HepG2 (cell line): ENCODE measurements around the gene IL22RA1. TPM values are rescaled to one million over a fixed set of nuclear protein-coding genes. Genes with fewer than 3 reads are reported as not detected.

Experiments
- ARNTL ChIP-seq: sonication (generic); formaldehyde crosslinking; IDR thresholded peaks from 2 replicates; pipeline ENCODE4 v1.4.0; 2020; ENCODE audit warnings: mild to moderate bottlenecking, missing genetic modification reagents
- ASH2L ChIP-seq: fragments of 300-600, 200-600 bp; sonication (generic); IDR thresholded peaks from 2 replicates; pipeline ENCODE4 v1.7.0; 2017; ENCODE audit warnings: low read depth, mild to moderate bottlenecking, moderate library complexity, mixed read lengths, low read length; ENCODE audit not compliant: insufficient read length
- EP300 ChIP-seq, 3 experiments: sonication (generic) in 1 of 3; formaldehyde crosslinking in 1 of 3; IDR thresholded peaks; 2 replicates each; pipeline versions ENCODE4 v1.5.1 to v1.6.1; 2011 to 2020; ENCODE audit warnings: low read depth in 2 of 3, low read length in 2 of 3, borderline replicate concordance in 1 of 3, improper control_type of control experiment in 1 of 3, mild to moderate bottlenecking in 1 of 3, missing genetic modification reagents in 1 of 3, moderate library complexity in 1 of 3
- FOXK2 ChIP-seq: fragments of 450-650 bp; IDR thresholded peaks from 2 replicates; pipeline ENCODE4 v1.6.1; 2016
- HNF4G ChIP-seq, 2 experiments: sonication (generic) in 1 of 2; formaldehyde crosslinking in 1 of 2; IDR thresholded peaks; 2 replicates each; pipeline versions ENCODE4 v1.4.0 to v1.6.1; 2011 to 2020; ENCODE audit warnings: borderline replicate concordance in 2 of 2, low read depth in 2 of 2, mild to moderate bottlenecking in 2 of 2, low read length in 1 of 2, missing genetic modification reagents in 1 of 2, moderate library complexity in 1 of 2
- MAFG ChIP-seq: sonication (generic); formaldehyde crosslinking; IDR thresholded peaks from 2 replicates; pipeline ENCODE4 v1.5.1; 2020; ENCODE audit warnings: mild to moderate bottlenecking, missing genetic modification reagents
- MLLT10 ChIP-seq: sonication (generic); formaldehyde crosslinking; IDR thresholded peaks from 2 replicates; pipeline ENCODE4 v1.4.0; 2020; ENCODE audit warnings: missing genetic modification reagents
- NCOA1 ChIP-seq: sonication (generic); formaldehyde crosslinking; IDR thresholded peaks from 2 replicates; pipeline ENCODE4 v1.9.0; 2021; ENCODE audit warnings: missing genetic modification reagents
- NFKBIZ ChIP-seq: IDR thresholded peaks from 2 replicates; pipeline ENCODE4 v1.6.1; 2018; ENCODE audit warnings: missing genetic modification reagents, missing compliant biosample characterization
- POLR2AphosphoS5 ChIP-seq: IDR thresholded peaks from 2 replicates; pipeline ENCODE4 v1.6.1; 2012; ENCODE audit warnings: low read depth, low read length
- PPARG ChIP-seq: conservative IDR thresholded peaks from 2 replicates; pipeline ENCODE4 v1.6.1; 2016; ENCODE audit warnings: missing biosample characterization, missing genetic modification reagents
- RNF219 ChIP-seq: sonication (generic); formaldehyde crosslinking; IDR thresholded peaks from 2 replicates; pipeline ENCODE4 v1.5.0; 2020; ENCODE audit warnings: mild to moderate bottlenecking, missing genetic modification reagents
- SATB2 ChIP-seq: sonication (generic); formaldehyde crosslinking; IDR thresholded peaks from 2 replicates; pipeline ENCODE4 v1.5.0; 2020; ENCODE audit warnings: missing genetic modification reagents
- TFAP4 ChIP-seq: sonication (generic); IDR thresholded peaks from 2 replicates; pipeline ENCODE4 v1.6.1; 2016; ENCODE audit warnings: low read depth, borderline replicate concordance
- THRA ChIP-seq: sonication (generic); formaldehyde crosslinking; IDR thresholded peaks from 2 replicates; pipeline ENCODE4 v1.4.0; 2020; ENCODE audit warnings: missing genetic modification reagents, borderline replicate concordance
- TMF1 ChIP-seq: sonication (generic); formaldehyde crosslinking; IDR thresholded peaks from 2 replicates; pipeline ENCODE4 v1.8.1; 2022; ENCODE audit warnings: low read depth, missing genetic modification reagents
- TSC22D2 ChIP-seq: sonication (generic); formaldehyde crosslinking; IDR thresholded peaks from 2 replicates; pipeline ENCODE4 v1.5.1; 2020; ENCODE audit warnings: missing genetic modification reagents, mild to moderate bottlenecking, borderline replicate concordance
- ZNF510 ChIP-seq: sonication (generic); formaldehyde crosslinking; IDR thresholded peaks from 2 replicates; pipeline ENCODE4 v1.4.0; 2020; ENCODE audit warnings: low read depth, mild to moderate bottlenecking, missing genetic modification reagents
- polyA plus RNA-seq, 8 experiments: library from polyadenylated mRNA; depleted of rRNA in 3 of 8; stranded (reverse) in 7 of 8; unstranded in 1 of 8; fragments of >200 nt; fragmentation: Illumina TruSeq in 4 of 8; extraction: Trizol in 4 of 8; gene quantifications; 2 replicates each; pipeline versions ENCODE4 v1.2.1 to v1.2.3, GENCODE V29; 2011 to 2016; ENCODE audit warnings: low read depth in 4 of 8, missing spikeins in 1 of 8, mixed read lengths in 1 of 8; ENCODE audit not compliant: insufficient read depth in 1 of 8
- total RNA-seq, 5 experiments: library from RNA; depleted of rRNA; stranded (reverse); fragments of >200 nt; fragmentation: Illumina TruSeq; extraction: Trizol; gene quantifications; 2 replicates each; pipeline ENCODE4 v1.2.3, GENCODE V29; 2016; ENCODE audit warnings: low read depth in 1 of 5
- TF ChIP-seq, protein P1 (sequence below): sonication (generic); formaldehyde crosslinking; IDR thresholded peaks from 2 replicates; pipeline ENCODE4 v1.5.0; 2020; ENCODE audit warnings: missing genetic modification reagents
- TF ChIP-seq, protein P2 (sequence below): sonication (generic); formaldehyde crosslinking; IDR thresholded peaks from 2 replicates; pipeline ENCODE4 v1.4.0; 2020; ENCODE audit warnings: mild to moderate bottlenecking, low read depth, missing genetic modification reagents

Gene IL22RA1
- total and polyA plus RNA-seq, 2 of the 13 experiments (the other 11 are each of a cell fraction or from before 2014, with no cell fraction given), result 4.4 to 10.2 TPM

DNA sequence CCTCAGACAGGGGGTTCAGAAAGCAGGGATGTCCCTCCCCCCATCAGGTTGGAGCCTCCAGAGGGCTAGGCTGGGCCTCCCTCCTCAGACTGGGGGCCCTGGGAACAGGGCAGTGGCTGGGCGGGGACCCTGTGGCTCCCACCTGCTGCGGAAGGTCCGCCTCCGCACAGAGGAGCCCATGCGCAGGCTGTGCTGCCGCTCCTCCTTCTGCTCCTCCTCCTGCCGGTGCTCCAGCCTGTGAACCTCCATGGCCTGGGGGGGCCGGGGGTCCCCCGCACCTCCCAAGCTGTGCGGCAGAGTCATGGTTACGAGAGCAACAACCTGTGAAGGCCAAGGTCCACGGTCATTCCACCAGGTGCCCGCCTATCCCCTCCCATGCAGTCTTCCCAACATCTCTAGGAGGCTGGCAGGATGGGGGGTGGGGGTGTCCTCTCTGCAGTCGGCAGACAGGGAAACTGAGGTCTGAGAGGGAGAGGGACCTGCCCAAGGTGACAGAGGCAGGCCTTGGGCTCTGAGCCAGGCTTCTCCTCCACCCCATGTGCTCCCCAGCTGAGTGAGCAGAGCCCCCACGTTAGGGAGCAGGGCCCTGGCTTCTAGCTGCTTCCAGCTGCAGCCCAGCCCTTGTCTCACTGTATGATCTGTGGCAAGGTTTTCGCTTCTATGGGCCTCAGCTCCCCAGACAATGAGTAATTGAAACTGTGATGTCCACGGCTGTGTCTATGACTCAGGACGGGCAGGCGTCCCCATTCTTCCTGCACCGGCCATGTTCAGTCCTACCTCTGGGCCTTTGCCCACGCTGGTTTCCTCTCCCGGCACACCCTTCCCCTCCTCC is 34.4 kb downstream of the IL22RA1 start (continued):
- TF ChIP-seq, protein P1, sequence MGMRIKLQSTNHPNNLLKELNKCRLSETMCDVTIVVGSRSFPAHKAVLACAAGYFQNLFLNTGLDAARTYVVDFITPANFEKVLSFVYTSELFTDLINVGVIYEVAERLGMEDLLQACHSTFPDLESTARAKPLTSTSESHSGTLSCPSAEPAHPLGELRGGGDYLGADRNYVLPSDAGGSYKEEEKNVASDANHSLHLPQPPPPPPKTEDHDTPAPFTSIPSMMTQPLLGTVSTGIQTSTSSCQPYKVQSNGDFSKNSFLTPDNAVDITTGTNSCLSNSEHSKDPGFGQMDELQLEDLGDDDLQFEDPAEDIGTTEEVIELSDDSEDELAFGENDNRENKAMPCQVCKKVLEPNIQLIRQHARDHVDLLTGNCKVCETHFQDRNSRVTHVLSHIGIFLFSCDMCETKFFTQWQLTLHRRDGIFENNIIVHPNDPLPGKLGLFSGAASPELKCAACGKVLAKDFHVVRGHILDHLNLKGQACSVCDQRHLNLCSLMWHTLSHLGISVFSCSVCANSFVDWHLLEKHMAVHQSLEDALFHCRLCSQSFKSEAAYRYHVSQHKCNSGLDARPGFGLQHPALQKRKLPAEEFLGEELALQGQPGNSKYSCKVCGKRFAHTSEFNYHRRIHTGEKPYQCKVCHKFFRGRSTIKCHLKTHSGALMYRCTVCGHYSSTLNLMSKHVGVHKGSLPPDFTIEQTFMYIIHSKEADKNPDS, result no peak
- 0 out of 2 replicates have a peak, but pooled peaks have one; percentile 56 for TF ChIP-seq THRA
- TF ChIP-seq RNF219 (CRISPR knock-in tag), result no peak
- no peak for TF ChIP-seq NCOA1 (CRISPR knock-in tag)
- no peak for TF ChIP-seq SATB2 (CRISPR knock-in tag)
- TF ChIP-seq NFKBIZ, result peak; percentile 61; the same call in 1 of the 2 replicates
- TF ChIP-seq, protein P2, sequence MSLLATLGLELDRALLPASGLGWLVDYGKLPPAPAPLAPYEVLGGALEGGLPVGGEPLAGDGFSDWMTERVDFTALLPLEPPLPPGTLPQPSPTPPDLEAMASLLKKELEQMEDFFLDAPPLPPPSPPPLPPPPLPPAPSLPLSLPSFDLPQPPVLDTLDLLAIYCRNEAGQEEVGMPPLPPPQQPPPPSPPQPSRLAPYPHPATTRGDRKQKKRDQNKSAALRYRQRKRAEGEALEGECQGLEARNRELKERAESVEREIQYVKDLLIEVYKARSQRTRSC (CRISPR knock-in tag), result 0 out of 2 replicates have a peak, but pooled peaks have one; percentile 39
- peak; percentile 45; the same call in 1 of the 2 replicates for TF ChIP-seq HNF4G (IDR thresholded peaks at IDR 0.05; ENCODE audit: borderline replicate concordance, low read depth, low read length)
- TF ChIP-seq HNF4G (CRISPR knock-in tag; IDR thresholded peaks at IDR 0.05; ENCODE audit: borderline replicate concordance, low read depth), result no peak; the same call in 1 of the 2 replicates
- peak in 1 of 2 experiments; percentile 50; a peak in 1 of 4 replicates for TF ChIP-seq EP300 (IDR thresholded peaks at IDR 0.05; ENCODE audit: low read depth in 2 of 2, low read length in 2 of 2)
- TF ChIP-seq EP300 (CRISPR knock-in tag; IDR thresholded peaks at IDR 0.05; ENCODE audit: borderline replicate concordance), result peak; percentile 64; the same call in 1 of the 2 replicates
- 0 out of 2 replicates have a peak, but pooled peaks have one; percentile 36 for TF ChIP-seq TMF1
- no peak; the same call in 1 of the 2 replicates for TF ChIP-seq PPARG (CRISPR knock-in tag)
- TF ChIP-seq ZNF510 (CRISPR knock-in tag), result 0 out of 2 replicates have a peak, but pooled peaks have one; percentile 65
- TF ChIP-seq MAFG (CRISPR knock-in tag), result no peak
- TF ChIP-seq FOXK2, result no peak
- 0 out of 2 replicates have a peak, but pooled peaks have one; percentile 38 for TF ChIP-seq TFAP4
- TF ChIP-seq MLLT10 (CRISPR knock-in tag), result no peak
- peak; percentile 71 for TF ChIP-seq ASH2L
- TF ChIP-seq POLR2AphosphoS5, result peak; percentile 57; the same call in 1 of the 2 replicates
- 0 out of 2 replicates have a peak, but pooled peaks have one; percentile 55 for TF ChIP-seq TSC22D2 (CRISPR knock-in tag)
- 0 out of 2 replicates have a peak, but pooled peaks have one; percentile 26 for TF ChIP-seq ARNTL (CRISPR knock-in tag)
